HG03103 (cell line): Measurements from ENCODE around the gene FOXP1.

ENCODE experiments used
- ATAC-seq: cut with Tn5 transposase; IDR thresholded peaks from one replicate; pipeline ENCODE4 v1.9.1; 2021; ENCODE audit warnings: low read depth; ENCODE audit not compliant: unreplicated experiment

FOXP1 gene

DNA sequence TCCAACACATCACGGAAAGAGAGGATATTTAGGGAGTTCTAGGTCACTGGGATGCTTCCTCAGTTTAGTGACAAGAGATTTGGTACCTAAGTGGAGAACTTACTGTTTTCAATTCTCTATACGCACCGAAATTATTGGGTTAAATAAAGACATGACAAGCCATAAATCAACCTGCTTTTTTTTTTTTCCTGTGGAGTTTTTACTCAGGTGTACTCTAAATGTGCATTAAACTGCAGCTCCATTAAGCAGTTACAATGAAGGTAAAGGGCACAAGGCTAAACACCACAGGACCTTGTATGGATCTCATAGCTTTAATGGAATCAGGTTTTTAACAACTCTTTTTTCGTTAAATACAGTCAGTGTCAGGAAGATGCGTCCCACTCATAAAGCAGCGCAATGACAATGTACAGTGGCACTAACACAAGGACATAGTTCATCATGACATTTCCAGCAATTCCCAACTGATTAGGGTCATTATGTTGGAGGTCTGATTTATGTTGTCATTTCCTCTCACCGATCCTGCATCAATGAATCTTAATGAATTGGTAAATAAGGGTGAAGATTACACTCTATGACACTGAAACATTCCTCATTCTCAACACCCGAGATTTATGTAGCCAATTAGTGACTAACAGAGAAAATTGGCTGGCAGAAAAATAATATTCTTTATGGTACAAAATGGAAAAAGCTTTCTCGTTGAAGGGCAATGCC lies 355.2 kb downstream of the FOXP1 start:
- ATAC-seq: no peak

DNA sequence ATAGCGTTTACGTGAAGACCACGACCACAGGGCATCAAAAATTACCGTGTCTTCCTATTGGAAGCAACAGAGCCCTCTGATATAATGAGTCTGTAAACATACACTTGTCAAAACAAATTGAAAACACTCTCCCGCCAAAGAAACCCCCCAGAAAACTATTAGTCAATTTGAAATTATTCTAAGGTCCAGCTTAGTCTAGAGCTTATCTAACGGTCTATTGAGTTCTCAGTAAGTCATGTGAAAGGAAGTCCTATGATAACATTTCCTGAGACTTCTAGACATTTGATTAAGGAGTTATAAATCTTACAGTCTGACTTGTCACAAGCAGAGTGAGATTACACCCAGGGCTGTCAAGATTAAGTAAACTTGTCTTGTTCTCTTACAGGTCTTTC lies 356.3 kb downstream of the FOXP1 start:
- ATAC-seq: no peak

DNA sequence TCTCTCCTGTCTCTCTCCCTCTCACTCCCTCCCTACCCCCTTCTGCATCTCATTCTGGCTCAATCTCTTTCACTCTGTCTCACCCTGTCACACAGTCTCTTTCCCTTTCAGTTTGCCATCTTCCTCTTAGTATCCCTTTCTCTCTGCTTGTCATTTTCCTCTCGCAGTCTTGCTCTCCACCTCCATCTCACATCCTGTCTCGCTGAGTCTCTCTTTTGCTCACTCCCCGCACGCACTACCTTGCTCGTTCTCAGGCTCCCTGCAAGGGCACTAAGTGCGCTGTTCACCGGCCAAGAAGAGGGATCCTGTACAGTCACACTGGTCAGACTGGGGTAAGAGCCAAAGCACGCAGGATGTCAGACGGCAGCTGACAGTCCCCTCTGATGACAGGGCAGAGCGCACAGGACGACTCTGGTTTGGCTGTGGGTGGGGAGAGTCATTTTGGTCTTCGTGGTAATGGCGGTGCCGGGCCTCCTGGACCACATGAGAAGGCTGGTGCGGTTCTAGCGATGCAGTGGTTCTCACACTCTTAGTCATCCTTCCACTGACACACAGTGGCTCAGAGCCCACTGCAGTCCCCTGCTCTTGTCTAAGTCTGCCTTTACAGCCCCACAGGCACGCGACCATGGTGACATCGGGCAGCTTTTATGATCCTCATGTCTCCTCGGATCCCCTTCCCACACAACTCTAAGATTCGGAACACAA lies 356.8 kb downstream of the FOXP1 start:
- ATAC-seq: peak; percentile 78

DNA sequence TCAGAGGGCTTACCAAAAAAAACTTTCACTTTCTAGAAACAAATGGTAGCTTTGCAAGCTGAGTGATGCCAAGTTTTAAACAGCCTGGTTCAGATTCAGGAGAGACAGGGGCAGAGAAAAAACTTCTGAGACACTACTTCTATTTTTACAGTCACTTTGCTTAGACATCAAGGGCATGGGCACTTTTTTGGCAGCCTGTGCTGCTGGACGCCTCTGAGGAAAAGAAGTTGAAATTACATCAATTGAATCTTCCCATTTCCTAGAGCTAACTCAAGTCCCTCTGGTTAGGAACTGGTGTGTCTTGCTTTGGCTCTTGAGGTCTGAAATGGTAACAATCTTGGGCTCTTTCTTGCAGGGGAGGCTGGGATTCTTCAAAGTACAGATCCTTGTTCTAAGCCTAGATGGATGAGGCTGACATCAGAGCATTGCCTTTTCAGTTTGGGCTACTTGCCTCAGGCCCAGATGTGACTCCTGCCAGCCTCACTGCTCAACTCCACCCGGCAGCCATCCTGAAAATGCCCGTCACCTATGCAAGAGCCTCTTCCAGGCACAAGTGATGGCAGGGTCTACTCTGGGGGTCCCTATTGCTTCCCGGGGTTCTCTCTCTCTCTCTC lies 357.5 kb downstream of the FOXP1 start:
- ATAC-seq: no peak

DNA sequence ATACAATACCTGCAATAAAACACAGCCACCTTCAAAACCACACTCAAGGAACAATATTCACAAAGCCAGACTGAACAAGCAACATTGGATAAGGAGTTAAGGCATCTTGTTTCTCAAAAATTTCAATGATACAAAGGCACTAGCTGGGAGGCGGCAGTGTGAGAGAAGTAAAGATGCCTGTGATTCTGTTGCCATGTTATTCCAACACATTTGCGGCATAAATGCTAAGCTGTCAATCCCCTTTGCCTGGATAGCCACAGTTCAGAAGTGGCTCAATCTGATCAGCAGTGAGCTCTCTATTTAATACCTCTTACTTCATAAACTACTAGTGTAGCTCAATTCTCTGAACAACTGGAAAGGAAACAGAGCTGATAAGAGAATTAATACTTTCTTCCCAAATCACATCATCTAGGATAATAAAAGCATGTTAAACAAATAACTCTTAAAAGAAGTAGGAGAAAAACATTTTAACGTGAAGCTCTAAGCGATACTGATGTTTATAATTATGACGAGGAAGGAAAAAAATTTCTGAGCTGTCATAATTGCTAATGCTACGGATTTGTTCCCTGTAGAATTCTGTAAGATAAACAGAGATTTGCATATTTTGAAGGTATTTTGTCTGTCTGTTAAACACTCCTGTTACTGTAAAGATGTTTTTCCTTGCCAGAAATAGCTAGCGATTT lies 358.4 kb downstream of the FOXP1 start:
- ATAC-seq: no peak

DNA sequence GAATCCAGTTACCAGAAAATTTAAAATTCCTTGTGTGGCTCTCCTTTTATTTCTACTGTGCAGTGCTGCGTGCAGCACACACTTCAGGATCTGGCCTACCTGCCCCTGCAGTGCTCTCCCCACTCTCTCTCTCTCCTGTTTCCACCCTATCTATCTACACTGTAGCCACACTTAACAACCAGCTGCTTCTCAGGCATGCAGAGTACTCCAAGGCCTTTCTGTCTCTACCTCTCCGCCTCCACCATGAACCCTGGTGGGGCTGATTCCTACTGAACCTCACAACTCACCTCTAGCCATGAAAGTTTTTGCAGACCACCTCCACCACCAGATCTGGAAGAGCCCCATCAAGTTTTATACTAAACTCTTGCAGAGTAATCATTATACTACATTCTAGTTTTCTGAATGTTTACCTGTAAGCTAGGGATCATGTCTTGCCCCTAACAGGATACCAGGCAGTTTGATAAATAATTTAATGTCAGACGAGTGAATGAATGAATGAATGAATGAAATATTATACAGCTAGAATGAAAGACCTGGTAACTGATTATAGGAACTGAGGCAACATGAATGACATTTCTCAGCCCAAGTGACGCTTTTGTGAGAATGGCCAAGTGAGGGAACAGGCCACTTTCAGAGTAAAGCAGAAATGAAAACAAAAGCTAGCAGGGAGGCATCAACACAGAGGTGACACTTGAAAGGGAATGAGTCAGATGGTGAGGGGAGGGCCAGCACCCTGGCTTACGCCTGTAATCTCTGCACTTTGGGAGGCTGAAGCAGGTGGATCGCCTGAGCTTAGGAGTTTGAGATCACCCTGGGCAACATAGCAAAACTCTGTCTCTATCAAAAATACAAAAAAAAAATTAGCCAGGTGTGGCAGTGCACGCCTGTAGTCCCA lies 363.5 kb downstream of the FOXP1 start:
- peak; percentile 93 for ATAC-seq

DNA sequence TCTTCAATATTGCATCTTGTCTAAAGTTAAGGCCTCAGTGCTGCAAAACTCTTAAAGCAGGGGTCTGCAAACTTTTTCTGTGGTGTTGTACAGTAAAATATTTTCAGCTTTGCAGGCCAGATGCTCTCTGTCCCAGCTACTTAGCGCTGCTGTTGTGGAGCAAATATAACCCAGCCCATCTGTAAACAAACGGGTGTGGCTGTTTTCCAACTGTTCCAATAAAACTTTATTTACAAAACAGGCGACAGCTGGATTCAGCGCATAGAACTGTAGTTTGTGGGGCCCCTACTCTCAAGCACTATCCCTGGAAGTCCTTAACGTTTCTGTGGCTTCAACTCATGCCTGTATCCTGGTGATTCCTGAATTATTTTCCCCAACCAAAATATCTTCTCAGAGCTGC lies 365.0 kb downstream of the FOXP1 start:
- ATAC-seq: no peak

DNA sequence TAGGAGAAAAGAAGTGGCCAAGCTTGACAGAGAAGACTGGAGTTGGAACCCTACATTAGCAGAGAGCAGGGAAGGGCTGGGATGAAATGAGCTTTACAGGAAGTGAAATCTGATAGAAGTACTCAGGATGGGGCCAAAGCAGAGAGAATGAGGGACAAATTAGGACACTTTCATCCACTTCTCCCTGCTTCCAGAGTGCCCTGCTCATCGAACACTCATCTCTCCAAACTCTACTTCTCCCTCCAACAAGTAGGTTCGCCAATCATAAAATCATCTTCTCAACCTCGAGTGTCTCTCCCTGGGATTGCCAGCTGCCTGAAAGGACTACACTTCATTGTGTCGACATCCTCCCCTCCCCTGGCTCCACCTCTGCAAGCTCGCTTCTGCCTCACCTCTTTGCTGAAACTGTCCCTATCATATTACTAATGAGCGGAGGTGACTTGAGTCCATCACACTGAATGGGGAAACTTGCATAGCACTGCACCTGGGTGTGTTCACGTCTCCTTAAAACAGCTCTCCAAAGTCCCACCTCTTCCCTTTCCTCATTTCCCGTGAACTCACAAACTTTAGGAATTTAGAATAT lies 365.8 kb downstream of the FOXP1 start:
- no peak for ATAC-seq

DNA sequence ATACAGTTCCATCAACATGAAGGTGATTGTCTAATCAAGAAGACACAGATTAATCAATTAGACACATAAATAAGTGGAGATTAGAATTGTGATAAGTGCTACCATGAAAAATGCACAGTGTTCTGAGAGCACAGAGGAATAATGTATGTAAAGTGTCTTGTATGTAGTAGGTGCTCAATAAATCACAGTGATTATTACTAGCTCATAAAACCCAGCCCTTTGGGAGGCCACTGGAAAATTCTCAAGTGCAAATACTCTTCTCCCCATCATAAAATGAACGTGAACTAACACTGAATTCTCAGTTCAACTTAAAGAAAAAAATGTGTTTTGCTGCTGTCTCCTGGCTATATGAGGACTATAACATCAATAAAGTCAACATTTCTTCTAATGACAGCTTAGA lies 368.2 kb downstream of the FOXP1 start:
- ATAC-seq: no peak

DNA sequence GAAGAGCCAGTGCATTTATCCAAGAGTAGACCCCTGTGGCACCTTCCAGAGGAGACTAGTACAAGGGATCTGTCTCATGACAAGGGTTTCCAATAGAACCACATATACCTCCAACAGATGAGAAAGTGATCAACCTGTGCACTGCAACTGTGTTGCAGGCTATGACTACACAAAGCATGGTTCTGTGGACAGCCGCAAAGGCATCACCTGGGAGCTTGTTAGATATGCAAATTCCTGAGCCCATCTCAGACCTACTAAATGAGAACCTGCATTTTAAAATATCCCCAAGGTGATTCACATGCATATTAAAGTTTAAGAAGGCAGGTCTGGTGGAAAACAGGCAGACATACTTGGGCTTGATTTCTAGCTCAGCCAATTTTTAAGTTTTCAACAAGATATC lies 368.7 kb downstream of the FOXP1 start:
- no peak for ATAC-seq

DNA sequence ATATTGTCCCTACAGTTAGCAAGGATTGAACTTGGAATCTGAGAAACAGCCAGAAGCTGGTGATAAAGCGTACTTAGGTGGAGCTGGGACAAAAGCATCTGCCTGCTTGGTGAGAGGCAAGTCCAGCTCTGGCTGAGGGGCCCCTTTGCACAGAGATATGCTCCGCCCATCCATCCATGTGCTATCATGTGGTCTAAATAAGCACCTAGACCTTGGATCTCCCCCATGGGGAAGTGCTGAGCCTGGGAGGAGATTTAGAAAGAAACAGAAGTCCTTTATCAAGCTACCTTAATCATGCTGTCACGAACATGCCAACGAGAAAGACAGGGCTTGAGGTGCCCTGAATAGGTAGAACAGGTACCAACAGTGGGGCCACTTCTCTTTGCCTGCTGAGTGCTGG lies 369.5 kb downstream of the FOXP1 start:
- ATAC-seq: no peak

DNA sequence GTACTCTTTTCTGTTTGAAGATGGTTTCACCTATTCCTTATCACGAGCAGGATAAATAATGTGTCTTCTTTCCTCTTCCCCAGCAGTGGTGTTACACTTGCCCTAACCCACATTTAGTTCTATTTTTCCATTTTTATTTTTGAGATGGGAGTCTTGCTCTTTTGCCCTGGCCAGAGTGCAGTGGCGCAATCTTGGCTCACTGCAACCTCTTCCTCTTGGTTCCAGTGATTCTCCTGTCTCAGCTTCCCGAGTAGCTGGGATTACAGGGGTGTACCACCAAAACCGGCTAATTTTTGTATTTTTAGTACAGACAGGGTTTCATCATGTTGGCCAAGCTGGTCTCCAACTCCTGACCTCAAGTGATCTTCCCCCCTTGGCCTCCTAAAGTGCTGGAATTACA lies 372.4 kb downstream of the FOXP1 start:
- ATAC-seq: no peak

DNA sequence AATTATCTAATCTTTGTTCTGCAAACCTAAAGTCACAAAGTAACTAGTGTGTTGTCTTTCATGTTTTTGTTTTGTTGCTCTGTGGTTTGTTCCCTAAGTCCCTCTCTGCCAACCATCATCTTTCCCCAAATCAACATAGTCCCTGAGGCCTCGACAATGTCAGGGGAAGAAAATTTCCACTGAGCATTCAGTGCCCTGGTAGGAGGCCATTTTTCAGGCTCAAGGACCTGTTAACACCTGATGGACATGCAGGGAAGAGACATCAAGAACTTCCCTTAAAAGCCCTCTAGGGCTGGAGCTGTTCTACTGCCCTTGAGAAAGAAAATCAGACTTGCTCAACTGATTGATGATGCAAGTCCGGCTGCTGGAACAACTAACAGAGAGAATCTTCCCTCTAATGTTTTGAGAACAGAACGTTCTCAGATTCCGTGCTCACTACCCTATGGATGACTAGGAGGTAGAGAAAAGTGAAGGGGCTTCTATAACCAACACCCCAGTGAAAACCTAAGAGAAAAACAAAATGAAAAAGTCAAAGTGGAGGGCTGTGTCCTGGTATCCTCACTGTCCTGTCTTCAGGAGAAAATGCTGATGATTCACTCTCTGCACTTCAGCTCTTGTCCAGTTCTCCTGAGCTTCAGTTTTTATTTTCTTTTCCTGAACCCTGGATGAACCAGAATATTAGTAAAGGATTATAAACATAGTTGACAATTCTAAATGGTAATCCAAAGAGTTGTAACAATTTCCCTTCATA lies 373.1 kb downstream of the FOXP1 start:
- no peak for ATAC-seq

DNA sequence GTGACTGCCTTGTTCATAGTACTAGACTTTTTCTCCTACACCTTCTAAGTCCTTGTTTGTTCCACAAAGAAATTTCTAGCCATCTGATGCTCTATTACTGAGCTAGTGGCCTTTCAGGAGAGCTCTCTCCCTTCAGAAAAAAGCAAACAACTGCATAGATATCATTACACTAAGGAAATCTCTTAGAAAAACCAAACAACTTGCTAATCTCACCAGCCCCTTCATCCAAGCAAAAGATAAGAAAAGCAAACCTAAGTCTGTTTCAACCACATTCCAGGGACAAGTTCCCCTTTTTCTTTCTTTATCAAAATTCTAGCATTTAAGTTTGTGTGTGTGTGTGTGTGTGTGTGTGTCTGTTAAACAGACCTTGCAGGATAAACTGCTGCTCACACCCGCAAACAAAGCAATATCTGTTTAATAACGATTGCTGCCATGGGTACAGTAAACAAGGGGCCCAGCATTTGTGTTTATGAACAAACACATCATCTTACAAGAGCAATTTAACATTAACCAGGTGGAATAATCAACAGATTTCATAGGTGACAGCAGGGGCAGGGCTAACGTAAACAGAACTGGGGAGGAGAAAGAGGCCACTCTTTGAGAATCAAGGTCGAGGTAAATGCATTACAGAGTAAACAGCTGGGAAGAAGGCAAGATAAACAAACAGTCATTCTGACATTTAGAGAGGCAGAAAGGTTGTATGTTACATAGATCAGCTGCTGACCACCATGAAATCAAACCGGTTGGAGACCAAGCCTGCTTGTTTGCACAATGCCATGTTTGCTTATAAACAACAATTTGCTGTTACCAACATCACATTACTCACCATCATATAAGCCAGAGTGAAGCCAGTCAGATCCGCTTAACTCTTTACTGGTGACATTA lies 375.1 kb downstream of the FOXP1 start:
- ATAC-seq: no peak

DNA sequence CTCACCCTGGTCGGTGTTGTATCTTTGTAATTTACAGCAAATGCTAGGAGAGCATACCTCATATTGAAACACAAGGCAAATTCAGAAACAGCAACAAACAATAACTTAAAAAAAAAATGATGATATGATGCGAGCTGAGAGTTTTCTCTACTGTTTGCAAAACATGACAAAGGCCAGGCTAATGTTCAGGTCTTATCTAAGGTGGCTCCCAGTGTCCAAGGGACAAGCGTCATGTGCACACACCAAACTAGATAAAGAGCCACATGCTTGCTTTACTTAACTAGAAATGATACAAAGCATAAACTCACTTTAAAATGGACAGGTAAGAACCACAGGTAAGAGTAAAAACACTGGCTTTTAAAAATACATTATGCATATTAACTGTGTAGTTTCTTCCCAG lies 375.9 kb downstream of the FOXP1 start:
- no peak for ATAC-seq

DNA sequence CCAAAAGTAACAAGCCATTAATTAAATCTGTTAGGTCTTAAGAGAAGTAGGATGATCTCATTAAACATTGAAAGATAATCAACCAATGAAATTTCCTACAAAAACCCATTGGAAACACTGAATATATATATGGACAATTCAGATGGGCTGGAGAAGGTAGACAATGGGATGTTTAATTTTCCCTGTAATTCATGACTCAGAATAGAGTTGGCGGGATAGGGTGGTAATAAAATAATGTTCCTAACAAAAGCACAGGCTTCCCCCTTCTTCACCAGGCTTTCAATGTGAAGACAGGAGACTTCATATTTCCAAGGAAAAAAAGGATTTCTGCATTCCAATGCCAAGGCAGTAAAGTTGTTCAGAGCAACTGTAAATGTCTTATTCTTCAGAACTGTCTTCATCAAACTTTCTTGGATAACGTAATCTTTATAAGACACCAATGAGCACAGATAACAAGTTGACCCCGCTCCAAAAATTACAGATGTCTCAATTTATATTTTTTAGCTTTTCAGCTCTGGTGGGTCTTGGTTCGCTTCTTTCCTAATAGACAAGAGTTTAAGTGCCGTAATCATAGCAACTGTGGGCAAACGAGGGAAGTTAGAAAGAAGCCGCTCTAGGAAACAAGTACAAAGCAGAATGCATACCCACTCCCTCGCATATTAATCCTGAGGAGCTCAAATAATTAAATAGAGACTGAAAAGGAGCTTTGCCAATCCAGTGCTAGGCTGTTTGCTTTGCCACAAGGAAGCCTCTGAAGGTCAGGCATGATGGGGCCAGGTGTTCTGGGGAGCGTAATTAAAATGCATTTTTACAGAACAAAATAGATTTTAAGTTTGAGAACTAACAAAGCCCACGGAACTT lies 377.0 kb downstream of the FOXP1 start:
- no peak for ATAC-seq

DNA sequence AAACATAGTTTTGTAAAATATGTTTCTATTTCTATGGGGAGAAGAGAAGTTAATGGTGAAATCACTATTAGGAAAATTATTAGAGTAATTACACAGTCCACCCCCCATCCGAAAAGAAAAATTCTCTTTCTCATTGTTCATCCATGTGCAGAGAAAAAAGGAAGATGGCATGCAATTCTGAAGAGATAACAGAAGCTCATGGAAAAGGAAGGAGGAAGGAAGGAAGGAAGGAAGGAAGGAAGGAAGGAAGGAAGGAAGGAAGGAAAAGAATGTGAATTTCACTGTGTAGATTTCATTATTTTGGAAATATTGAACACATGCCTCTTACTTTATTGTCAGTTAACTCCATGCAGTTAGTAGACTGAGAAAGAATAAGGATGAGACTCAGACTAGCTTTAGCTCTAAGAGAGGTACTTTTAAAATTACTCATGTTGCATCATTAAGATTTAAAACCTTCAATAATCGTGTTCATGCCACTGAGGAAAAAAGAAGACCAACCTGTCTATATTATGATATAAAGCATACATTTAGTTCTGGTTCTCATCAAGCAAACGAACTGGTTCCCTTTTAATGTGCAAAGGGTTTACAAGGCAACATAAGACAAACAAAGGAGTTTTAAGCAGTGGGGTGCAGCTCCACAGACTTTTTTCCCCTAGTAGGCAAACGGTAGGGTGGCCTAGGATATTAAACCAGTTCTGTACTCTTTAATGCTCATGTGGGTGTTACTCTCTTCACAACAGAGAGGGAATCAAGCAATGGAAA lies 379.6 kb downstream of the FOXP1 start:
- ATAC-seq: no peak
